K562 (cell line): Measurements from ENCODE around the gene ARHGAP4. TPM values are rescaled to one million over a fixed set of nuclear protein-coding genes. Genes with fewer than 3 reads are reported as not detected.

Experiments used
- CHD4 ChIP-seq: fragments of 200-600 bp; sonication (generic); IDR thresholded peaks from 3 replicates; pipeline ENCODE4 v1.6.1; 2012; ENCODE audit warnings: low read depth, mild to moderate bottlenecking, mixed read lengths, low read length, inconsistent platforms; ENCODE audit not compliant: insufficient read depth, insufficient replicate concordance, poor library complexity, severe bottlenecking
- FOXA3 ChIP-seq, 2 experiments: fragments of 450-650 bp in 1 of 2; sonication (generic) in 1 of 2; formaldehyde crosslinking; IDR thresholded peaks in 1 of 2; conservative IDR thresholded peaks in 1 of 2; 2 replicates each; pipeline versions ENCODE4 v1.4.0 to v1.8.0; 2020 to 2022; ENCODE audit warnings: mild to moderate bottlenecking in 2 of 2, missing genetic modification reagents in 1 of 2
- TFE3 ChIP-seq: fragments of 450-650 bp; formaldehyde crosslinking; IDR thresholded peaks from 2 replicates; pipeline ENCODE4 v1.4.0; 2020; ENCODE audit warnings: mild to moderate bottlenecking, mixed read lengths
- ZNF280A ChIP-seq: fragments of 450-650 bp; IDR thresholded peaks from 2 replicates; pipeline ENCODE4 v1.6.1; 2018; ENCODE audit warnings: mild to moderate bottlenecking, low read depth; ENCODE audit not compliant: partially characterized antibody
- ZNF407 ChIP-seq: fragments of 450-650 bp; IDR thresholded peaks from 2 replicates; pipeline ENCODE4 v1.6.1; 2016; ENCODE audit warnings: low read depth
- ZNF766 ChIP-seq: fragments of 200-800 bp; sonication (Bioruptor generic); conservative IDR thresholded peaks from 2 replicates; pipeline ENCODE4 v1.6.1; 2016; ENCODE audit warnings: missing genetic modification characterization, missing compliant biosample characterization
- polyA plus RNA-seq, 8 experiments: library from polyadenylated mRNA; depleted of rRNA in 4 of 8; stranded (reverse) in 5 of 8; unstranded in 3 of 8; fragments of >200 nt; fragmentation: Nextera tagmentation in 2 of 8; fragmentation: Illumina TruSeq in 1 of 8; extraction: Ambion mirVana in 2 of 8; extraction: Trizol in 1 of 8; gene quantifications; 2 replicates each; pipeline versions ENCODE4 v1.2.1 to v1.2.3, GENCODE V29; 2011 to 2014; ENCODE audit warnings: inconsistent platforms in 1 of 8, missing spikeins in 1 of 8
- total RNA-seq, 7 experiments: library from RNA; depleted of rRNA in 6 of 7; stranded (reverse); fragments of >200 nt in 6 of 7; fragmentation: Illumina TruSeq in 2 of 7; extraction: Trizol in 2 of 7; gene quantifications; 2 replicates each; pipeline versions ENCODE4 v1.2.1 to v1.2.3, GENCODE V29; 2011 to 2021; ENCODE audit warnings: low replicate concordance in 1 of 7

The ARHGAP4 gene
- total and polyA plus RNA-seq, 9 of the 15 experiments (the other 6 are each of a cell fraction or from before 2014, with no cell fraction given): 0.30 to 81.8 (median 13.5) TPM

- no peak for TF ChIP-seq ZNF407
- no peak for TF ChIP-seq ZNF280A
- TF ChIP-seq FOXA3 (CRISPR knock-in tag; conservative IDR thresholded peaks at IDR 0.05 in 1 of 2, IDR thresholded peaks at IDR 0.05 in 1 of 2): no peak
- no peak for TF ChIP-seq TFE3 (CRISPR knock-in tag)
- peak; percentile 31; the same call in 1 of the 2 replicates for TF ChIP-seq ZNF766 (CRISPR knock-in tag)
- TF ChIP-seq CHD4: no peak
- TF ChIP-seq, all 486 proteins: peak for 48
Measured at GRCh38 chrX:153970357-153971123, 44.5 kb upstream of the ARHGAP4 start (continued).
